Trophoblast cell (in vitro differentiated cells and primary cell): ENCODE data around the gene ZNF595.
"Not testable (repeated sequence)": the region's sequence is repeated elsewhere in the genome, so short reads cannot be mapped to it uniquely, and the experiment has no call there.

Experiments used
- DNase-seq, 2 donors: peaks; one replicate each; pipeline ENCODE4 v3.0.0-alpha.2; 2016
- H2AFZ ChIP-seq: 2 replicates; pipeline ENCODE4 v1.6.1; 2013; ENCODE audit warnings: low read length, moderate library complexity, mild to moderate bottlenecking; ENCODE audit not compliant: insufficient read depth, poor library complexity
- H2AK5ac ChIP-seq: 2 replicates; pipeline ENCODE4 v1.6.1; 2013; ENCODE audit warnings: mild to moderate bottlenecking, low read length
- H2BK120ac ChIP-seq: 2 replicates; pipeline ENCODE4 v1.6.1; 2013; ENCODE audit warnings: low read length, mild to moderate bottlenecking, moderate library complexity; ENCODE audit not compliant: insufficient read depth, poor library complexity
- H2BK12ac ChIP-seq: 2 replicates; pipeline ENCODE4 v1.6.1; 2013; ENCODE audit warnings: mild to moderate bottlenecking, low read length, moderate library complexity
- H2BK5ac ChIP-seq: 2 replicates; pipeline ENCODE4 v1.6.1; 2013; ENCODE audit warnings: low read length, low read depth, moderate library complexity, mild to moderate bottlenecking; ENCODE audit not compliant: poor library complexity
- H3K14ac ChIP-seq: 2 replicates; pipeline ENCODE4 v1.6.1; 2013; ENCODE audit warnings: mild to moderate bottlenecking, low read length
- H3K18ac ChIP-seq: 2 replicates; pipeline ENCODE4 v1.6.1; 2013; ENCODE audit warnings: mild to moderate bottlenecking, low read length
- H3K23ac ChIP-seq: 2 replicates; pipeline ENCODE4 v1.6.1; 2013; ENCODE audit warnings: low read length
- H3K27ac ChIP-seq: 2 replicates; pipeline ENCODE4 v1.5.1; 2013; ENCODE audit warnings: low read depth, mild to moderate bottlenecking, inconsistent platforms, low read length, moderate library complexity
- H3K27me3 ChIP-seq: 2 replicates; pipeline ENCODE4 v1.6.1; 2013; ENCODE audit warnings: inconsistent platforms, mild to moderate bottlenecking, low read length, moderate library complexity; ENCODE audit not compliant: insufficient read depth
- H3K36me3 ChIP-seq, 2 experiments: 1 replicate in 1 of 2; 2 replicates in 1 of 2; pipeline ENCODE4 v1.6.1; 2013; ENCODE audit warnings: low read length in 2 of 2, mild to moderate bottlenecking in 2 of 2, moderate library complexity in 1 of 2; ENCODE audit not compliant: insufficient read depth in 2 of 2, control insufficient read depth in 1 of 2
- H3K4ac ChIP-seq: 2 replicates; pipeline ENCODE4 v1.6.1; 2013; ENCODE audit warnings: low read depth, mild to moderate bottlenecking, low read length, moderate library complexity
- H3K4me1 ChIP-seq, 2 experiments: 1 replicate in 1 of 2; 2 replicates in 1 of 2; pipeline ENCODE4 v1.6.1; 2013; ENCODE audit warnings: low read length in 2 of 2, mild to moderate bottlenecking in 2 of 2, moderate library complexity in 1 of 2; ENCODE audit not compliant: insufficient read depth in 2 of 2, control insufficient read depth in 1 of 2
- H3K4me2 ChIP-seq: 2 replicates; pipeline ENCODE4 v1.6.1; 2013; ENCODE audit warnings: inconsistent platforms, mild to moderate bottlenecking, low read length, moderate library complexity
- H3K4me3 ChIP-seq: 2 replicates; pipeline ENCODE4 v1.5.1; 2013; ENCODE audit warnings: mild to moderate bottlenecking, low read depth, low read length, inconsistent platforms
- H3K79me1 ChIP-seq: one replicate; pipeline ENCODE4 v1.6.1; 2013; ENCODE audit warnings: low read length
- H3K79me2 ChIP-seq: 2 replicates; pipeline ENCODE4 v1.6.1; 2013; ENCODE audit warnings: low read length, mild to moderate bottlenecking; ENCODE audit not compliant: control insufficient read depth, insufficient read depth, poor library complexity
- H3K9ac ChIP-seq: 2 replicates; pipeline ENCODE4 v1.6.1; 2013; ENCODE audit warnings: mild to moderate bottlenecking, low read length
- H3K9me3 ChIP-seq: 2 replicates; pipeline ENCODE4 v1.6.1; 2013; ENCODE audit warnings: low read depth, mild to moderate bottlenecking, control low read depth, inconsistent platforms, low read length; ENCODE audit not compliant: insufficient read depth
- H4K12ac ChIP-seq: 2 replicates; pipeline ENCODE4 v1.6.1; 2013; ENCODE audit warnings: low read depth, mild to moderate bottlenecking, low read length, moderate library complexity
- H4K8ac ChIP-seq: 2 replicates; pipeline ENCODE4 v1.6.1; 2013; ENCODE audit warnings: low read depth, mild to moderate bottlenecking, low read length, moderate library complexity
- H4K91ac ChIP-seq: one replicate; pipeline ENCODE4 v1.6.1; 2013; ENCODE audit warnings: low read depth, mild to moderate bottlenecking, low read length, moderate library complexity
- WGBS: extraction: QIAGEN DNeasy Blood & Tissue Kit; methylation state at CpG from one replicate; pipeline ENCODE4 v1.1.7; 2013; ENCODE audit warnings: missing lambda C conversion rate; ENCODE audit not compliant: insufficient read length, insufficient coverage; ENCODE audit errors: extremely low coverage; 5-methylcytosine and 5-hydroxymethylcytosine counted together

The ZNF595 gene

DNA sequence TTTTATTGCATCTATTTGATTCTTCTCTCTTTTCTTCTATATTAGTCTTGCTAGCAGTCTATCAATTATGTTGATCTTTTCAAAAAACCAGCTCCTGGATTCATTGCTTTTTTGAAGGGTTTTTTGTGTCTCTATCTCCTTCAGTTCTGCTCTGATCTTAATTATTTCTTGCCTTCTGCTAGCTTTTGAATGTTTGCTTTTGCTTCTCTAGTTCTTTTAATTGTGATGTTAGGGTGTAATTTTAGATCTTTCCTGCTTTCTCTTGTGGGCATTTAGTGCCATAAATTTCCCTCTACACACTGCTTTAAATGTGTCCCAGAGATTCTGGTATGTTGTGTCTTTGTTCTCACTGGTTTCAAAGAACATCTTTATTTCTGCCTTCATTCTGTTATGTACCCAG, 14.9 kb upstream of the ZNF595 start:
- not testable (repeated sequence) for H3K18ac ChIP-seq, H4K91ac ChIP-seq, H3K79me1 ChIP-seq, H3K14ac ChIP-seq, H3K4me2 ChIP-seq, H3K9ac ChIP-seq, H2BK5ac ChIP-seq, H3K4me1 ChIP-seq, H4K8ac ChIP-seq, H3K4ac ChIP-seq, H2BK12ac ChIP-seq, H3K23ac ChIP-seq, DNase-seq, H3K79me2 ChIP-seq, H2AFZ ChIP-seq, H2AK5ac ChIP-seq, H3K27ac ChIP-seq, H4K12ac ChIP-seq, H2BK120ac ChIP-seq, H3K4me3 ChIP-seq, H3K27me3 ChIP-seq, H3K9me3 ChIP-seq, H3K36me3 ChIP-seq

DNA sequence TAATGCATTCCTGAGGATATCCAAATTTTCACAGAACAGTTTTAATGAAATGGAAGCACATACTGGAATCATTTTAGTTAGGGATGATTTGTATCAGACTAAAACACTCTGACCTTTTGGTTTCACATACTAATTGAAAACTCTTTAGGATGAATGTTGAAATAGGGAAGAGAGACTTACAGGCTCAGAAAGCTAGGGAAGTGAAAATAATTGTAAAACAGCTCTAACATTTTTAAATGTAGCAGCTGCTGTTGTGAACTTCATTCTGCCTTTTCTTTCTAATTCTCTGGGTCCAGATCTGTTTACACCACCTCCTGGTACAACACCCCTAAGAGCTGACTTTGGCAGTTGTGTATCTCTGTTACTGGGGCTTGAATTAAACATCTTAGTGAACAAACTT, 9.7 kb upstream of the ZNF595 start:
- H3K27me3 ChIP-seq, H3K9me3 ChIP-seq, H2BK120ac ChIP-seq, H2AK5ac ChIP-seq, H4K12ac ChIP-seq, DNase-seq, H2BK5ac ChIP-seq, H3K79me1 ChIP-seq, H3K36me3 ChIP-seq, H4K8ac ChIP-seq, H3K14ac ChIP-seq, H2BK12ac ChIP-seq, H3K27ac ChIP-seq, H3K9ac ChIP-seq, H3K18ac ChIP-seq, H3K4me1 ChIP-seq, H4K91ac ChIP-seq, H3K23ac ChIP-seq, H3K4me2 ChIP-seq, H3K4me3 ChIP-seq, H2AFZ ChIP-seq, H3K79me2 ChIP-seq, H3K4ac ChIP-seq: not testable (repeated sequence)

DNA sequence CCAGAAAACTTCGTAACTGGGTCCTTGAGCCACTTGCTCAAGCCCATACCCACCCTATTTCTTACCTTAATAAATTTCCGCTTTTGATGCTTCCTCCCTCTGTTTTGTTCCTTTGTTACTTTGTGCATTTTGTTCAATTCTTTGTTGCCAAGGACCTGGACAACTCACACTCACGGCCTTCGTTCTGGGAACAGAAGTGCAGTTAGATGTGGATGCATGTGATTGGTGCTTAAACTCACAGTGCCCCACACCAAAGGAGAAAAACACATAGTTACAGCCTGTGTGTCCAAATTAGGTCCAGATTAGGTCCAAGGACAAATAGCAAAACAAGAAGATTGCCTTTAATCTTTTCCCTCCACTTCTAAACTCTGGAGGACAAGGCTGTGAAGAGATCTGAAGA, 1.9 kb upstream of the ZNF595 start:
- not testable (repeated sequence) for H2BK120ac ChIP-seq, H3K23ac ChIP-seq, H3K18ac ChIP-seq, H4K8ac ChIP-seq, H3K4me2 ChIP-seq, H4K91ac ChIP-seq, H2AK5ac ChIP-seq, H3K79me2 ChIP-seq, H2BK12ac ChIP-seq, H3K27me3 ChIP-seq, H3K9me3 ChIP-seq, H2BK5ac ChIP-seq, H3K14ac ChIP-seq, H3K9ac ChIP-seq, H3K36me3 ChIP-seq, H4K12ac ChIP-seq, H2AFZ ChIP-seq, H3K4me1 ChIP-seq, H3K27ac ChIP-seq, H3K4ac ChIP-seq, H3K4me3 ChIP-seq, DNase-seq, H3K79me1 ChIP-seq
- WGBS = no CpG with 5 or more reads among the region's 4 CpGs

DNA sequence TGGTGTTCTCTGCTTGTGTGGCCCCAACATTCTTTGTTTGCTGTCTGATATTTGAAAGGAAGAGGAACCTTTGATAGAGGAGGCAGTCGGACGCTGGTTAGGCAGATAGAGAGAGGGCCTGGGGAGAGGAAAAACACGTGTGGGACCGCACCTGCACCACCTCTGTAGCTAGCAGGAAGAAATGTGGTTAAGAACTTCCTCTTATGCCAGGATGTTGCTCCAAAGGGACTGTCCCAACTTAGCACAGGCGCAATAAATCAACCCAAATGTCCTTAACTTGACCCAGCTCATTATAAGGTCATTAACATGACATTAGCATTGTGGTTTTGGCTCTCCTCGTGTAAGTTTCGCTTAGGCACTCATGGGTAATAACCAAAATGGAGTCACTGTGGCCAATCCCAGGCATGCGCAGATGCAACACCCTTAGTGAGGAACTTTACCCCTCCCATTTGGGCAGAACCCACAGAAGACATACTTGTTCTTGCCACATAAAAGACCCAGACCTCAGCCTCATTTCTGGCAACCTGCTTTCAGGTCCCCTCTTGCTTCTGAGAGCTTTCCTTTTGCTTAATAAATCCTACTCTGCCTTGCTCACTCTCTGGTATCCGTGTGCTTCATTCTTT, 1.4 kb upstream of the ZNF595 start:
- not testable (repeated sequence) for H3K79me2 ChIP-seq, H3K36me3 ChIP-seq
- WGBS = no CpG with 5 or more reads among the region's 9 CpGs

More for the DNA sequence above, 1.4 kb upstream of the ZNF595 start:
- not testable (repeated sequence) for H3K4ac ChIP-seq, H2BK120ac ChIP-seq, H3K27me3 ChIP-seq, H3K79me1 ChIP-seq, H2BK5ac ChIP-seq, H4K8ac ChIP-seq, H3K23ac ChIP-seq, H2AFZ ChIP-seq, DNase-seq, H3K18ac ChIP-seq, H3K27ac ChIP-seq, H3K14ac ChIP-seq, H3K9me3 ChIP-seq, H3K4me3 ChIP-seq, H3K4me2 ChIP-seq, H2AK5ac ChIP-seq, H2BK12ac ChIP-seq, H3K4me1 ChIP-seq, H4K91ac ChIP-seq, H3K9ac ChIP-seq, H4K12ac ChIP-seq
